NOMO-1 (cell line): ENCODE data around the gene PCYT1A.

Experiments used
- DNase-seq, 2 experiments: peaks; one replicate each; lab custom pipeline; 2025; ENCODE audit not compliant: unreplicated experiment in 2 of 2; lab: John Stamatoyannopoulos, UW

PCYT1A gene

DNA sequence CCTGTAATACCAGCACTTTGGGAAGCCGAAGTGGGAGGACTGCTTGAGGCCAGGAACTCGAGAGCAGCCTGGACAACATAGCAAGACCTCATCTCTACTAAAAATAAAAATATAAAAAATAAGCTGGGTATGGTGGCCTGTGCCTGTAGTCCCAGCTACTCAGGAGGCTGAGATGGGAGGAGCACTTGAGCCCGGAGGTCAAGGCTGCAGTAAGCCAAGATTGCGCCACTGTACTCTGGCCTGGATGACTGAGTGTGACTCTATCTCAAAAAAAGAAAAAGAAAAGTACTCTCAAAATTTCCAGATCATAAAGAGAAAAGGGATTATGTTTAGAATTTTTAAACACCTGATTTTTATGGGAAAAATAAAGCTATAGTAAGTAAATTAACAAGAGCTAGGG lies 47.1 kb downstream of the PCYT1A start:
- no peak for DNase-seq

GRCh38 chr3:196238612-196239560 lies 48.6 kb downstream of the PCYT1A start:
- no peak for DNase-seq

GRCh38 chr3:196237203-196237602 lies 50.3 kb downstream of the PCYT1A start:
- DNase-seq, result no peak

DNA sequence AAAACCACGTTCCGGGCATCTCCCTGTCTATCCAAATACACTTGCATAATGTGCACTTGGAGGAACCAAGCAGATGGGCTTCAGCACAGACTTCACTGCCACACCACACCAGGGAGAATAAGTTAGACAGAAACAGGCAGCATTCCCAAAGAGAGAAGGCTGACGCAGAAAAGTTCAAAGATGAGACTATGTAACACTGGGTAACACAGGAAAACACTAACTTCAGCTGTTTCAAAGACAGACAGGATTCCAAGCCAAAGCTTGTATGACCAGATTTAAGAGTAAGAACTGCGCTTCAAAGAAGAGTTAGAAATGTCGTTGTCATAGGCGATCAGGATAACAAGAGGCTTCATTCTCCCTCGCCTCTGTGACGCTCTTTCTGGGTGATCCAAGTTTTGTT lies 51.3 kb downstream of the PCYT1A start:
- DNase-seq, result no peak

- peak; percentile 94 to 95 for DNase-seq
Observed at GRCh38 chr3:196235452-196236122, 51.9 kb downstream of the PCYT1A start.

DNA sequence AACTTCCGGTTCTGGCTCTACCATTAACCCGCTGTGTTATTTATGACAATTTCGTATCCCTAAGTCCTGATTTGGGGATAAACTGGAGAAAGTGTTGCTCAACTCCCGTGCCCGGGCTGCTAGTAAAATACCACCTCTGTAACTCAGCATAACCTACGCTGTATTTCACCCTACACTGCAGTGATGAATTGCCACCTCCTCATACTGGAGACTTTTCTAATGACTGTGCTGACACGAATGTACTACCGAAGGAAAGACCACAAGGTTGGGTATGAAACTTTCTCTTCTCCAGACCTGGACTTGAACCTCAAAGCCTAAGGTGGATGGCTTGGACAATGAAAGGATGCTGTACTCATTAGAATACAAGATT lies 54.7 kb downstream of the PCYT1A start:
- peak in 1 of 2 experiments; percentile 38 for DNase-seq

DNA sequence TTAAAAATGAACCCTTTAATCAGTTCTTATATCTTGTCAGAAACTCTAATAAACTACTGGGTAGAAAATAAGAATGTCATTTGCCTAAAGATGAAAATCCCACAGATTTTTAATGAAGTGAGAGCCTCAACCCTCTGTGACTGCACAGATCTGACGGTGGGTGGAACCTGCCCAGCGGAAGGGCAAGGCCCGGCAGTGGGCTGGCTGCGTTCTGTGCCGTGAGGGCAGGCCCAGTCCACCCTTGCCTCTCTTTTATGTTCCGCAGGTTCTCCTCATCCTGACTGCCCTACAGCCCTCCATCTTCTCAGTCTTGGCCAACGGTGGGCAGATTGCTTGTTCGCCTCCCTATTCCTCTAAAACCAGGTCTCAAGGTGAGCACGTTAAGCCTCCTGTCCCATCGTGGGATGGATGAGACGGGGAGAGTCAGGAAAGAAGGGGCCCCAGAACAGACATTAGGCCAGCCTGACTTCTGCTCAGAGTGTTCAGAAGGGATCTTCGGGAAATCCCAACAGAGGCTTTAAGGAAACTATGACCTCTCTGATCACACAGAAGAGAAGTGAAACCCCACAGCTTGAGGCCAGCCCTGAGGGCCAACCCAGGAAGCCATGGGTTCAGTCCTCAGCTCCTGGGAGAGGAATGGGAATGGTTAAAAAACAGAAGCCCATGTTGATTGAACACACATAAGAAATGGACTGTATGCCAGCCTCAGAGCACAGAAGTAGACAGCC lies 55.2 kb downstream of the PCYT1A start:
- peak in 1 of 2 experiments; percentile 53 for DNase-seq

DNA sequence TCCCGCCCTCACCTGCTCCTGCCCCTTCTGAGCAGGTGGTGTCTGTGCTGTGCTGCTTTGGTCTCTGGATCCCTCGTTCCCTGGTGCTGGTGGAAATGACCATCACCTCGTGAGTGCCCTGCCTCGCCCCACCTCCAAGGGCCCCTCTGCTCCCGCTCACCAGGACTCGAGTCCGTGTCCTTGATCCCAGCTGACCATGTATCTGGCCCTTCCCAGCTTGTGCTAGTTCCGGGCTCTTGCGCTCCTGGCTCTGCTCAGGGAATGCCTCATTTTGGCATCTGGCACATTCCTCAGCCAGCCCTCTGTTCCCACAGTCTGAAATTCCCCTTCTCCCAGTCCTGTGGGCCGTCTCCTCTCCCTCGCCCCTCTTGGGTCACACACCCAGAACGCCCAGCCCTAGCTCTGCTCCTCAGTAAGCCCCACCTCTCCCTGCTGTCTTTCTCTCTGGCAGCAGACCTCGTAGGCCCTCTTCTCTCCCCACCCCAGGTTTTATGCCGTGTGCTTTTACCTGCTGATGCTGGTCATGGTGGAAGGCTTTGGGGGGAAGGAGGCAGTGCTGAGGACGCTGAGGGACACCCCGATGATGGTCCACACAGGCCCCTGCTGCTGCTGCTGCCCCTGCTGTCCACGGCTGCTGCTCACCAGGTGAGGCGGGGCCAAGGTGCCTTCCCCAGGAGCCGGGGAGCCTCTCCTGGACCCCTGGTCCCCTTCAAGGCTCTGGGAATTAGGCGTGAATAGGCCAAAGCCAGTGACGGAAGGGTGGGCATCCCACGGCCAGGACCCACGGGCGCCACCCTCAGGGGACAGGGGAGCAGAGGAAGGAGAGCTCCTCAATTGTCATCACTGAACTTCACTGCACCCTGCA lies 59.7 kb downstream of the PCYT1A start:
- no peak for DNase-seq

DNA sequence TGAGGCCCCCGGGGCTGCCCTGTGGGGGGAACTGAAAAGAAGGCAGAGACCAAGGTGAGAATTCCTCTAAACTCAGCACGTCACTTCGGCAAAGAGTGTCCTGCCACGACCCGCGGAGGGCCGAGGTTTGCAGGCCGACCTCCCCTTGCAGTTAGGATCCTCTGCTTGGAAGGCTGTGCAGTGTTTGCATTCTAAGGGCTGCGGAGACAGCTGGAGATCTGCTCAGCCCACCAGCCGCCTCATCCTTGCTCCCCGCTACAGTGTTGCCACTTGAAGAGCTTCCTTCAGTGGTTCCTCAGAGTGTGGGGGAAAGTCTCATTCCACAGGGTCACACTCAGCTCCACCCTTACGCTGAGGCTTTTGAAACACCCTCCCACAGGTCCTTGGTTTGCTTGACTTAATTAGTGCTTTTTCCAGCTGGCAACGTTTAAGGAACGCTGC lies 60.4 kb downstream of the PCYT1A start:
- no peak for DNase-seq

DNA sequence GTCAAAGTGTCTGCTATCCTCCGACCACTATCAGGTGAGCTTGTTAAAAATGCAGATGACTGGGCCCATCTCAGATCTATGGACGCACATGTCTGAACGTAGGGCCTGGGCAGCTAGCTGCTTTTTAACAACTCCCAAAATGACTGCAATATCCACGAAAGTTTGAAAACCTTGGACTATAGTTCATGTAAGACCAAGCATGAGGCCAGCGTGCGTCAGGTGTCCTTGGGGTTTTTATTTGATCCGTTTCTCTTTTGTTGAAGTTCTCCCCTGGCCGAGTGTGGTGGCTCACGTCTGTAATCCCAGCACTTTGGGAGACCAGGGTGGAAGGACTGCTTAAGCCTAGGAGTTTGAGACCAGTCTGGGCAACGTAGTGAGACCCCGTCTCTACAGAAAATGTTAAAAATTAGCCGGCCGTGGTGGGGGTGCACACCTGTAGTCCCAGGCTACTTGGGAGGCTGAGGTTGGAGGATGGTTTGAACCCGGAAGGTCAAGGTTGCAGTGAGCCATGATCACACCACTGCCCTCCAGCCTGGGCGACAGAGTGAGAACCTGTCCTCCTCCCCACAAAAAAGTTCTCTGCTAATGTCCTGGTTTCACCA lies 61.7 kb downstream of the PCYT1A start:
- DNase-seq, result no peak

DNA sequence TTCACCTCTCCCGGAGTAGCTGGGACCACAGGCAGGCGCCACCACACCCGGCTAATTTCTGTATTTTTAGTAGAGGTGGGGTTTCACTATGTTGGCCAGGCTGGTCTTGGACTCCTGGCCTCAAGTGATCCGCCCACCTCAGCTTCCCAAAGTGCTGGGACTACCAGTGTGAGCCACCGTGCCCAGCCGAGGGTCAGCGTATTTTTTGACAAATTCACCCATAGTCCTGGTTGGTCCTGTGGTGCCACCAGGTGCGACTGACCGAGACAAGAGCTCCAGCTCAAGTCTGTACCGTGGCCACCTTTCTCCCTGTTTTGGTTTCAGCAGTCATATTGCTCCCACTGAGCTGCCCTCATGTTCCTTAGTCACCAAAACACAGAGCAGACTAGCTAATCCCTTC lies 62.4 kb downstream of the PCYT1A start:
- no peak for DNase-seq

DNA sequence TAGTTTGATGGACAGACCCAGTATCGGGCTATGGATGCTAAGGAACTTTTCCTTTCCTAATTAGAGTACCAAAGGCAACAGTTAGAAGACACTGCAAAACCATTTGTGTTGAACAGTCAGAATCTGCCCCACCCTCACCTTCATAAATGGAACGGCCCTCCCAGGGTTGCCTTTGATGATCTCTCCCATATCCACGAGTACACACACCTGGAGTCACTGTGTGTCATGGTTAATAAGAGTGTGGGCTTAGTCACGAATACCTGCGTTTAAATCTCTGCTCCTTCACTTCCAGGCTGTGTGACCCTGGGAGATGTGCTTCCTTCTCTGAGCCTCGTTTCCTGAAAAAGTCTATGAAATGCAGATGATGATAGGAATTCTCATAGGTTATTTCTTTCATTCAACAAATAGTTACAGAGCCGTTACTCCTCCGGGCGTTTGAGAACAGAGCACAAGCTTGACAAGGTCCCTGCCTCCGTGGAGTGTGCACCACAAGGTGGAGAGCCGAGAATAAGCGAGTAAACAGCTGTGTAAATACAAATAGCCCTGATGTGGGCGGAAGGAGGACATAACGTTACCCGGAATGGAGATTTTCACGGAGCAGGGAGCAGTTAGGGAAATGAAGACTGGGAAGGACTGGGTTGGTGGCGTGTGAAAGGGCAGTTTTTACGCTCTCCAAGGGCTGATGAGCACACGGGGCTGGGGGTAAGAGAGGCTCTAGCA lies 64.5 kb downstream of the PCYT1A start:
- no peak for DNase-seq

- peak; percentile 74 to 75 for DNase-seq
Observed at GRCh38 chr3:196220991-196221390, 66.5 kb downstream of the PCYT1A start.

DNA sequence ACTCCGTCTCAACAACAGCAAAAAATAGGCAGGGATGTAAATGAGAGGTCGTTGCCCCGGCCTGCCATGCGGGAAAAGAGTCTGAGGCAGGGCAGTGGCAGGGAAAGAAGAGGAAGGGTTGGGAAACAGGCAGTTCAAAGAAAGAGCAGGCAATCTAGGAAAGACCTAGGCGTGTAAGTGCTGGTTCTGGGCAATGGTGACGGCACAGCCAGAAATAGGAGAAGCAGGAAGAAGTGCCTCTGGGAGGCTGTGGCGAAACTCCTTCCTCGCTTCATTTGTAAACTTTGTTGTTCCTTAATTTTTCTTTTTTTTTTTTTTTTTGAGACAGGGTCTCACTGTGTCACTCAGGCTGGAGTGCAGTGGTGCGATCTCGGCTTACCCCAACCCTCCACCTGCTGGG lies 66.9 kb downstream of the PCYT1A start:
- peak; percentile 86 for DNase-seq

GRCh38 chr3:196219970-196220311 lies 67.6 kb downstream of the PCYT1A start:
- DNase-seq, result peak in 1 of 2 experiments; percentile 57

- DNase-seq, result peak; percentile 97 to 98
Observed at GRCh38 chr3:196219194-196219969, 68.1 kb downstream of the PCYT1A start.

GRCh38 chr3:196218155-196218712 lies 69.3 kb downstream of the PCYT1A start:
- no peak for DNase-seq
